ENCODE data around the gene SBF2.
"Not testable (repeated sequence)": the region's sequence is repeated elsewhere in the genome, so short reads cannot be mapped to it uniquely, and the experiment has no call there.

Gene SBF2

DNA sequence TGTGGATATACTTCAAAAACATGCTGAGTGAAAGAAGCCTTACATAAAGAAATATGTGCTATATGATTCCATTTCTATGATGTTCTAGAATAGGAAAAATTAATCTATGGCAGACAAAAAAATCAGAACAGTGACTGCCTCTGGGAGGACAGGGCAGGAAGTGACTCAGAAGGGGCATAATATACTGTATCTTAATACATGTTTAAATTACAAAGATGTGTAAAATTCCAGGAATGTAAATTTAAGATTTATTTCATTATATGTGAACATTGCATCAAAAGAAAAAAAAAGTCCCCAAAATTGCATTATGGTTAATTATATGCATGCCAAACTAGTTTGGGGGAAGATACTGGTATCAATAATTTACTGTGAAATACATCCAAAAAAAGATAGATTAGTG is 32.2 kb downstream of the SBF2 start:
- no peak for DNase-seq

DNA sequence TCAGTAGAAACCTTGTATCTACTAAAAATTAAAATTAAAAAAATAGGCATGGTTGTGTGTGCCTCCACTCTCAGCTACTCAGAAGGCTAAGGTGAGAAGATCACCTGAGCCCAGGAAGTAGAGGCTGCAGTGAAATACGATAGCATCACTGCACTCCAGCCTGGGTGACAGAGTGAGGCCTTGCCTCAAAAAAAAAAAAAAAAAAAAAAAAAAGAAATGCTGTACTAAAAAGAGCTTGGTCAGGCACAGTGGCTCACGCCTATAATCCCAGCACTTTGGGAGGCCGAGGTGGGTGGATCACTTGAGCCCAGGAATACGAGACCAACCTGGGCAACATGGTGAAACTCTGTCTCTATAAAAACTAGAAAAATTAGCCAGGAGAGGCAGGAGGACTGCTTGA is 36.5 kb downstream of the SBF2 start:
- DNase-seq, result no peak

- DNase-seq, result no peak
These were observed 38.5 kb downstream of the SBF2 start for GRCh38 chr11:10255388-10256125.

DNA sequence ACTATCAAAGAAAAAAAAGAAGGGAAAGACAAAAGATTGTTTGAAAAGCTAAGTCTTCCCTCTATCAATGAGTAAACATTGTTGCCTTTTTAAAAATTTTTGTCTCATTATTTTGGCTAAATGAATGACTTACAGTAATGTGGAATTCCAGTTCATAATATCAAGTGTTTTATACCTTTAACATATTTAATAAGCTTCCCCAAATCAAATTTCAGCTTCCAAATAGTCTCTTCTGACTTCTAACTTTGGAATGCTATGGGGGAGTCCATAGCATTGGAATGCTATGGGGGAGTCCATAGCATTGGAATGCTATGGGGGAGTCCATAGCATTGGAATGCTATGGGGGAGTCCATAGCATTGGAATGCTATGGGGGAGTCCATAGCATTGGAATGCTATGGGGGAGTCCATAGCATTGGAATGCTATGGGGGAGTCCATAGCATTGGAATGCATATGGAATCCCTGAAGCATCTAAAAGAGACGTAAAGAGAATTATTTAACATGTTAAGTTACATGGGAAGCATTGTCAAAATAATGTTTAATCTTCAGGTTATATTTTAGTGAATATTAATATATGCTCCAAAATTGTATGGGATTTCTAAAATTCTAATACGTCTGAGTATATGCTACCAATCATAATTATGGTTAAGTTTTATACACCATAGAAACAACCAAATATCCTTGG is 44.4 kb downstream of the SBF2 start:
- DNase-seq, result not testable (repeated sequence)

- no peak for DNase-seq
These were observed 47.0 kb downstream of the SBF2 start for GRCh38 chr11:10247011-10247410.

DNA sequence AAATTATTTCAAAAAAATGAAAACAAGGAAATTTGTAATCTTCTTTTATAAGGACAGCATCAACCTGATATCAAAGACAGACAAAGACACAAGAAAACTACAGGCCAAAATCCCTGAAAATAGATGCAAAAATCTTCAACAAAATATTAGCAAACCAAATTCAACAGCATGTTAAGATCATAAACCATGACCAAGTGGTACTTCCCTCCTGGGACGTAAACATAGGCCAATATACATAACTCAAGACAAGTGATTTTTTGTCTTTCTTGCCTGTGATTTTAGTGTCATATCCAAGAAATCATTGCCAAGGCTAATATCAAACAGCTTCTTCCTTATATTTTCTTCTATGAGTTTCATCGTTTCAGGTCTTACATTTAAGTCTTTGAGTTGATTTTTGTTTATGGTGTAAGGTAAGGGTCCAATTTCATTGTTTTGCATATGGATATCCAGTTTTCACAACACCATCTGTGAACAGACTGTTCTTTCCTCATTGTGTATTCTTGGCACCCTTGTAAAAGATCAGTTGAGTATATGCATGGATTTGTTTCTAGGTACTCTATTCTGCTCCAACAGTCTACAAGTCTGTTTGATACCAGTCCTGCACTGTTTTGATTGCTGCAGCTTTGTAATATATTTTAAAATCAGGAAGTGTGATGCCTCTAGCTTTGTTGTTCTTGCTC is 50.0 kb downstream of the SBF2 start:
- no peak for DNase-seq

GRCh38 chr11:10236840-10237239 is 57.2 kb downstream of the SBF2 start:
- no peak for DNase-seq

DNA sequence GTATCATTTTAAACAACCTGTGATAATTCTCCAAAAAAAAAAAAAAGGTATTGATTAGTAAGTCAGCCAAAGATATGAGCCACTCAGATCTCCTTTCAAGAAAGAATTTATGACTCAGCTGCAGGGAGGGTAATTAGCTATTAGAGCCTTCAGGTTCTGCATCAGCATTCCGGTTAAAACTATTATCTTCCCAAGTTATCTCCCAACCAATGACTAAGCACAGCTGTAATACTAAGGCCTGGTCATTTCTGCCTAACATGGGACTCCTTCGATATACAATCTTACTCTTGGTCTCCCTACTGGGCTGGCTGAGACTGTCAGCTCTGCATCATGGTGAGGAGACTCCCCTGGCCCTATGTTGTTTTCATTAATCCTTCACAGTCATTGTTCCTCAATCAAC is 60.4 kb downstream of the SBF2 start:
- DNase-seq, result no peak

DNA sequence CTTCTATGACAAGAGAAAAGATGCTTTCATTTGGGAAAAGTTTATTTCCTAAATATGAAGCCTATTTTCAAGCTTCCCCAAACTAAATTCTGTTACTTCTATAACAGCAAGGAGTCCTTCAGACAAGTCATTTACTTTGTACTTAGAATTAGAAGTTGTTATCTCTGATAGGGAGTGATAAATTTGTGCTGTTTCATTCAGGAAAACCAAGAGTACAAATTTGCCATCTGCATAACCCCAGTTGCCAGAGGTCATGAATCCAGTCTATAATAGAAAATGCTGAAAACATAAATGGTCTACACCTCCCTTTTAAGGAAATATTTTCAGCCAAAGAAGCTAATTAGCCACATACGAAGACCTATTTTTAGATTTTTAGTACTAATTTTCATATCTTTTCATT is 61.3 kb downstream of the SBF2 start:
- no peak for DNase-seq

GRCh38 chr11:10231803-10232202 is 62.2 kb downstream of the SBF2 start:
- not testable (repeated sequence) for DNase-seq

GRCh38 chr11:10225553-10225952 is 68.5 kb downstream of the SBF2 start:
- DNase-seq, result no peak

DNA sequence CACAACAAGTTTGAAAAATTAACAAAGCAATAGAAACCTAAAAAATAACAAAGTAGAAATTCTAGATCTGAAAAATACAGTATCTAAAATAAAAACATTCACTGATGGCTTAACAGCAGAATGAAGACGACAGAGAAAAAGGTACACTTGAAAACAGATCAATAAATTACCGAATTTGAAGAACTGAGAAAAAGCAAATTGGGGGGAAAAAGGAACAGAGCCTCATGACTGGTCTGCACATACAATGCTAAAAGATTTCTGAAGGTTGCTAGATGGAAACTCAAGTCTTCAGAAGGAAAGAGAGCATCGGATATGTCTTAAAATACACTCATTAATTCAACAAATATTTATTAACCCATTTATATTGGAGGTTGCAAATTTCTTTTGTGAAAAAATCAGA is 71.6 kb downstream of the SBF2 start:
- no peak for DNase-seq

DNA sequence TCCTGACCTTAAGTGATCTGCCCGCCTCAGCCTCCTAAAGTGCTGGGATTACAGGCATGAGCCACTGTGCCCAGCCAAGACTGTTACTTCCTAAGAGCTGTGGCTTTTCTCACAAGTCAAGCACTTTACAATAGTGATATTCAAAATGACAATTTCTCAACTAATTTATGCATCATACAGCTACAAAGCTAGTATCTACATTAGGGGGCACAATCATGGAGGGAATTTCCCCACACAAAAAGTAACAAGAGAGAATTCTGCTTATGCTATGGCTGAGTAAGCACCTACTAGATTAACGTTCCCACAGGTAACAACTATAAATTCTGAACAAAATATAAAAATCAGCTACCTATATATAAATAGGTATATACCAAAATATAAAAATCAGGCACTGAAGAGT is 72.7 kb downstream of the SBF2 start:
- DNase-seq, result no peak

- DNase-seq, result no peak
These were observed 82.5 kb downstream of the SBF2 start for GRCh38 chr11:10211470-10211869.

DNA sequence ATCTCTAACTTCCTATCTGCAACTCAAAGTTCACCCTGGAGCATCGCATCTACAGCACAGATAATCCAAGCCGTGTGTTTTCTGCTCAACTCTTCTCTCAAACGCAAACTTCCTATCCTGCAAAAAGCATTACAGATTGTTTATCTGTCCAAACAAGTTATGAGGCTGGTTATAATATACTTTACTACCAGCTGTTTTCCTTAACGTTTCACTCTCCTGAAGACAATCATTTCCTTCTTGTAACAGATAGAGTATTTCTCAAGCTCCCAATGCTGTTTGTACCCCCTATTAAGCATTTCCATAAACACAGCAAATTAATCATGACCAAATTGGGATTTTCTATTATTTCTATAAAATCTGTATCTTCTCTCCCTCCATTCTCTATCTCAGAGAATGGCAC is 84.7 kb downstream of the SBF2 start:
- no peak for DNase-seq

GRCh38 chr11:10208131-10208575 is 85.9 kb downstream of the SBF2 start:
- no peak for DNase-seq

DNA sequence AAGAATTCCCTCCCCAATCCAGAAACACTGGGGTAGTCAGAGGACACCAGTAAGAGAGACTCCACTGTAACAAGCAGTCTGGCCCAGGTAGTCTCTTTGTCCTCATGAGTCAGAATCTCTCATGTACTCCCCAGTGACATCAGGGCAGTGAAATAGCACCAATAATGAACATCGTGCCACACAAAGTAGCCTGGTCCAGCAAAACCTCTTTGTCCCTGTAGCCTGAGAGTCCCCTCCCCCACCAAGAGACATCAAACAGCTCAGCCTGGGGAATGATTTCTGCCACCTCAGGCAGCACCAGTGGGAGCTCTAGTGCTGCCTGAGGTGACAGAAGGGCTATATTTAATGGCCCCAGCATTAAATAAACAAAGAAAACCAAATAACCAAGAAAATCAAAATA is 88.1 kb downstream of the SBF2 start:
- no peak for DNase-seq

DNA sequence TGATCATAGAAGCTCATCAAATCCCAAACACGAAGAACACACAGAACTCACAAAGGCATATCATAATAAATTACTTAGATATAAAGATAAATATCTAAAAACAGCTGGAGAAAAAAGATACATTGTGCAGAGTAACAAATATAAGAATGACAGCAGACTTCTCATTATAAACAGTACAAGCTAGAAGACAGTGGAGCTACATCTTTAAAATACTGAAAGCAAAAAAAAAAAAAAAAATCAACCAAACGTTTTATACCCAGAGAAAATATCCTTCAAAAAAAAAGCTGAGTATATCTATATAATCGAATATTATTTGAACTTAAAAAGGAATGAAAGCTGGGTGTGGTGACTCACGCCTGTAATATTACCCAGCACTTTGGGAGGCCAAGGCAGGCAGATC is 90.0 kb downstream of the SBF2 start:
- DNase-seq, result no peak

DNA sequence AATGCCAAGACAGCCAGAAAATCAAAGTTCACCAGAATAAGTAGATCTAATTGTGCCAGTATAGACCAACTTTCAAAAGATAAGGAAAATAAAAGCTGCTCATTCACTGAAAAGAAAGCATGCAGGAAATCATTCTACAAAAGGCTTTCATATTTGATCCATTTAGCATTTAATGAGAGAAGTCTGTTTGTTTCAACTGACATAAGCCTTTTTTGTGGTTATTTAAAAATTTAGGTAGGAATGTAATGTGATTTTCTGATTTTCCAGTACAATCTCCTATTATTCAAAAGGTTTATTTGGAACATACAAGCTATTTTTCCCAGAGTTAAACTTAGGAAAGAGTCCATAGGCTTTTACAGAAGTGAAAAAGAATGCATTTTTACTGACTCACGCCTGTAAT is 92.7 kb downstream of the SBF2 start:
- no peak for DNase-seq

- no peak for DNase-seq
These were observed 96.9 kb downstream of the SBF2 start for GRCh38 chr11:10197091-10197490.

DNA sequence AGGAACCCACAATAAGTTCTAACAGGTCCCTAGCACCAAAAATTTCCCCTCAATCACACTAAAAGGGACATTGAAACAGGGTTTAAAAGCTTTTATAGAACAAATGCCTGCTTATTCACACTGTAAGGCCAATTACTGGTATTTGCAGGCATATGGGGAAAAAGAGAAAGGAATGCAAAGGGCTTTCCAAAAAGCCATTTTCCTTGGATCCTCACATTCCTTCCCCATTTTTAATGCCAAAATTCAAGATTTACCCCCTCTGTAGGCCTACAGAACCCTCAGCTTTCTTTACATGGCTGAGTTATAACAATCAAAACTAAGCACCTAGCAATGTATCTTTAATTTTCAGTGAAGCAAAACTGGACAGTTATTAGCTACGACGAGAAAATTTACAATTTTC is 102.0 kb downstream of the SBF2 start:
- DNase-seq, result no peak

DNA sequence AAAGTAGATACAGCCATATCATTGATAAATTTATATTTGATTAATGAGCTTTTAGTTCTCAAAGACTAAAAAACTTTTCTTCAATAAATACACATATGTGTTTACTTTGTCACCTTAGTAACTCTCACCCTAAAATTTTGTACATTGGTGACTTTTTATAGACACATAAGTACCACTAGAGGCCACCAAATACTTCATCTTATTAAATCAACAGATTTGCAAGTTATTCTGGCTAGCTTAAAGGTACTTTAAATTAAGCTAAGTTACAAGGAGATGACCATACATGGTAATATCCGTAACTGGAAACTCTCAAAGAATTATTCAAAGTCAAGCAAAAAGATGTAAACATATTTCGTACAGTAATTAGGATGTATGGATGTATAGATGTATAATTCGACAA is 112.2 kb downstream of the SBF2 start:
- no peak for DNase-seq

- DNase-seq, result no peak
These were observed 129.4 kb downstream of the SBF2 start for GRCh38 chr11:10164621-10165020.

- DNase-seq, result no peak
These were observed 131.8 kb downstream of the SBF2 start for GRCh38 chr11:10162222-10162621.
